ENCODE data around the gene PTPRN2.

DNA sequence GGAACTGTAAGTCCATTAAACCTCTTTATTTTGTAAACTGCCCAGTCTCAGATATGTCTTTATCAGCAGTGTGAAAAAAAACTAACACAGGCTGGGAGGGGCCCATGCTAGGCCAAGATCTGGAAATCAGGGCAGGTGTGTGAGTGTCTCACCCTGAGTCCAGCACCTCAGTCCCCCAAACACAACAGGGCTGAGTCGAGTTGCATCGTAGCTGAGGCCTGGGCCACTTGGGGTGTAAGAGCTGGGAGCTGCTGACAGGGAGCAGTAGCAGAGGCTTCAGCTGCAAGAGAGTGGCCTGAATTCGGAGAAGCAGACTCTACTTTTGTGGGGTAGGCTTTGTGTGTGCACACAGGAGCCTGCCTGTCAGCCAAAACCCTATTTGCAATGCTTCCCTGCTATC lies 553.1 kb downstream of the PTPRN2 start:
- TF ChIP-seq, protein P1, sequence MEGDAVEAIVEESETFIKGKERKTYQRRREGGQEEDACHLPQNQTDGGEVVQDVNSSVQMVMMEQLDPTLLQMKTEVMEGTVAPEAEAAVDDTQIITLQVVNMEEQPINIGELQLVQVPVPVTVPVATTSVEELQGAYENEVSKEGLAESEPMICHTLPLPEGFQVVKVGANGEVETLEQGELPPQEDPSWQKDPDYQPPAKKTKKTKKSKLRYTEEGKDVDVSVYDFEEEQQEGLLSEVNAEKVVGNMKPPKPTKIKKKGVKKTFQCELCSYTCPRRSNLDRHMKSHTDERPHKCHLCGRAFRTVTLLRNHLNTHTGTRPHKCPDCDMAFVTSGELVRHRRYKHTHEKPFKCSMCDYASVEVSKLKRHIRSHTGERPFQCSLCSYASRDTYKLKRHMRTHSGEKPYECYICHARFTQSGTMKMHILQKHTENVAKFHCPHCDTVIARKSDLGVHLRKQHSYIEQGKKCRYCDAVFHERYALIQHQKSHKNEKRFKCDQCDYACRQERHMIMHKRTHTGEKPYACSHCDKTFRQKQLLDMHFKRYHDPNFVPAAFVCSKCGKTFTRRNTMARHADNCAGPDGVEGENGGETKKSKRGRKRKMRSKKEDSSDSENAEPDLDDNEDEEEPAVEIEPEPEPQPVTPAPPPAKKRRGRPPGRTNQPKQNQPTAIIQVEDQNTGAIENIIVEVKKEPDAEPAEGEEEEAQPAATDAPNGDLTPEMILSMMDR (IDR thresholded peaks at IDR 0.05), result no peak
- no peak for TF ChIP-seq POLR2A (IDR thresholded peaks at IDR 0.05)
- no peak for TF ChIP-seq EP300 (IDR thresholded peaks at IDR 0.05)
